Calu3 (cell line): Measurements from ENCODE around the gene TBX20. TPM values are rescaled to one million over a fixed set of nuclear protein-coding genes. Genes with fewer than 3 reads are reported as not detected.

Source experiments
- BruUV-seq: library from RNA; stranded (reverse); fragments of 400-500 nt; replicated peaks from 2 replicates; lab custom pipeline; 2021; lab: Mats Ljungman, UMichigan
- CTCF ChIA-PET: fragments of 300-600 bp; sonication (Branson Sonifier 250); formaldehyde crosslinking; loops from one replicate; lab custom pipeline; 2022; ENCODE audit warnings: antibody characterized with exemption; lab: Charles Lee
- DNase-seq: peaks from one replicate; pipeline ENCODE4 v3.0.0; 2022
- H3K27ac Mint-ChIP-seq: one replicate; pipeline ENCODE4 v1.8.0; 2022; ENCODE audit warnings: mixed read lengths; ENCODE audit not compliant: unreplicated experiment
- H3K27me3 Mint-ChIP-seq: one replicate; pipeline ENCODE4 v1.8.0; 2022; ENCODE audit warnings: mixed read lengths; ENCODE audit not compliant: unreplicated experiment
- H3K36me3 Mint-ChIP-seq: one replicate; pipeline ENCODE4 v1.8.0; 2022; ENCODE audit warnings: mild to moderate bottlenecking, moderate library complexity, mixed read lengths; ENCODE audit not compliant: insufficient read depth, unreplicated experiment
- H3K4me1 Mint-ChIP-seq: one replicate; pipeline ENCODE4 v1.8.0; 2022; ENCODE audit warnings: mild to moderate bottlenecking, low read depth, mixed read lengths; ENCODE audit not compliant: unreplicated experiment
- H3K4me3 Mint-ChIP-seq: one replicate; pipeline ENCODE4 v1.8.0; 2022; ENCODE audit warnings: mild to moderate bottlenecking, low read depth, moderate library complexity, mixed read lengths; ENCODE audit not compliant: unreplicated experiment
- H3K9me3 Mint-ChIP-seq: one replicate; pipeline ENCODE4 v1.8.0; 2022; ENCODE audit warnings: low read depth, mixed read lengths; ENCODE audit not compliant: unreplicated experiment
- intact Hi-C: fragments of 100-400 bp; cut with micrococcal nuclease; formaldehyde crosslinking; loops from one replicate; pipeline ENCODE4 v1.10.0; 2022; ENCODE audit not compliant: unreplicated experiment
- total RNA-seq: library from RNA; stranded (reverse); gene quantifications from 2 replicates; pipeline ENCODE4 v1.2.3, GENCODE V29; 2022
- TF ChIP-seq, protein P1 (sequence below): fragments of 200-600 bp; IDR thresholded peaks from one replicate; pipeline ENCODE4 v1.8.0; 2022; ENCODE audit warnings: antibody characterized with exemption; ENCODE audit not compliant: unreplicated experiment

TBX20 gene
- total RNA-seq, 1 experiment from 2014 or later: 3.4 TPM

DNA sequence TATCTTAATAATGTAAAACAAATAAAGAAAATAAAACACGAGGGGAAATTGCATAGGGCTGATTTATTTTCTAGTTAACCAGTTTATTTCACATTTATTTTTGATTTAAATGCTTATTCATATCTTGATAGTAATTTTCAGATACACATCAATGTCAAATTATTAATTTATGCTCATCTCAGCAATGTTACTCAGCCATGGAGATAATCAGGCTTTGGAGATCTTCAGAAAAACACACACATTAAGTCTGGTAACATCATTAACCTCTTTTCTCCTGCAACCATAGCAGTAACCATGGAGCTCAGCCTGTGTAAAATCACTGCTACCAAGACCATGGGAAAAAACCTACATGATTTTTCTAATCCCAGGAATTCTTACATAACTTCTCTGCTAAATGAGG lies 31.9 kb upstream of the TBX20 start:
- TF ChIP-seq, protein P1, sequence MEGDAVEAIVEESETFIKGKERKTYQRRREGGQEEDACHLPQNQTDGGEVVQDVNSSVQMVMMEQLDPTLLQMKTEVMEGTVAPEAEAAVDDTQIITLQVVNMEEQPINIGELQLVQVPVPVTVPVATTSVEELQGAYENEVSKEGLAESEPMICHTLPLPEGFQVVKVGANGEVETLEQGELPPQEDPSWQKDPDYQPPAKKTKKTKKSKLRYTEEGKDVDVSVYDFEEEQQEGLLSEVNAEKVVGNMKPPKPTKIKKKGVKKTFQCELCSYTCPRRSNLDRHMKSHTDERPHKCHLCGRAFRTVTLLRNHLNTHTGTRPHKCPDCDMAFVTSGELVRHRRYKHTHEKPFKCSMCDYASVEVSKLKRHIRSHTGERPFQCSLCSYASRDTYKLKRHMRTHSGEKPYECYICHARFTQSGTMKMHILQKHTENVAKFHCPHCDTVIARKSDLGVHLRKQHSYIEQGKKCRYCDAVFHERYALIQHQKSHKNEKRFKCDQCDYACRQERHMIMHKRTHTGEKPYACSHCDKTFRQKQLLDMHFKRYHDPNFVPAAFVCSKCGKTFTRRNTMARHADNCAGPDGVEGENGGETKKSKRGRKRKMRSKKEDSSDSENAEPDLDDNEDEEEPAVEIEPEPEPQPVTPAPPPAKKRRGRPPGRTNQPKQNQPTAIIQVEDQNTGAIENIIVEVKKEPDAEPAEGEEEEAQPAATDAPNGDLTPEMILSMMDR: no peak
- no TSS peak for BruUV-seq
- H3K4me3 Mint-ChIP-seq: no peak overlapping the region
- no peak for DNase-seq
- CTCF ChIA-PET: no interaction called here
- peaks cover 63% of the 10 kb centered on the region for H3K27me3 Mint-ChIP-seq
- no peaks in the 10 kb centered on the region for H3K36me3 Mint-ChIP-seq
- no peaks in the 10 kb centered on the region for H3K4me1 Mint-ChIP-seq
- intact Hi-C loops: no loop called here
- H3K9me3 Mint-ChIP-seq: no peaks in the 10 kb centered on the region
- H3K27ac Mint-ChIP-seq: no peak overlapping the region

DNA sequence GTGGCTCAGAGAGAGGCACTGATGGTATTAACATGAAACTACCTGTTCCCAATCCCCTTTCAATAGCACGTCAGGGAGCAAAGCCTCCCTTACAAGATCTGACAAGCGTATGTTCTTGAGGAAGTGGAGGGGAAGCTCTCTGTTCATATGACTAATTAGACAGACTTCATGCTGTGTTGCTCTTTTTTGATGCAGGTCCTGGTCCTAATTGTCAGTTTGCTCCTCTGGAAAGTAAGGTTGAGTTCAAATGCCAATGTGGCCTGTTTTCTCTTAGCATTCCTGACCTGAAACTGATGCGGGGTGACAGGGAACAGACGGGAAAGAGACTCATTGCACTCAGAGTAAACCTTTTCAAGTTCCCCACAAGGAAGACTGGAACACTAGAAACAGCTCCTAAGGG lies 27.0 kb upstream of the TBX20 start:
- H3K9me3 Mint-ChIP-seq: no peaks in the 10 kb centered on the region
- CTCF ChIA-PET: interaction anchor here (0.8 kb wide), 1 partner anchor 239 kb away, joined by 4 read pairs; no protein-coding TSS in a partner anchor
- H3K36me3 Mint-ChIP-seq: no peaks in the 10 kb centered on the region
- H3K27ac Mint-ChIP-seq: no peak overlapping the region
- no peak for DNase-seq
- intact Hi-C loops: no loop called here
- no TSS peak for BruUV-seq
- H3K27me3 Mint-ChIP-seq: peaks cover 75% of the 10 kb centered on the region
- H3K4me1 Mint-ChIP-seq: no peaks in the 10 kb centered on the region
- H3K4me3 Mint-ChIP-seq: no peak overlapping the region
- TF ChIP-seq, protein P1: no peak

DNA sequence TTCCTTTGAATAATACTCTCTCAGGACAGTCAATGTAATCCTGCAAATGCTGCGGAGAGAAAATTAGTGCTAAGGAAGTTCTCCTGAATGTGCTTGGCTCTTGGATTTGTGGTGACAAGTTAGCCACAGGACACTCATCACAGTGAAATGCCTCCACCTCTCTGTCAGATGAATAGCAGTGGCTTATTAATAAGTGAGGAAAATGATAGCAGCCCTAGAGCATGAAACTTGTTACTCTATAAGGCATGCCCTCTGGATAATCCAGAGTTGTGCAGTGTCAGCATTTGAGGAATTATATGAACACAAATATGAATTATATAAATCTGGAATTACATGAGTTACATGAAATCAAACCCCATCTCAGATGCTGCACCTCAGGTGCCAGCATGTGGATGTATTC lies 23.5 kb upstream of the TBX20 start:
- Mint-ChIP-seq H3K27me3 (peaks cover 70% of the 10 kb centered on the region), H3K4me1 (no peaks in the 10 kb centered on the region), H3K27ac (no peak overlapping the region), H3K36me3 (no peaks in the 10 kb centered on the region), H3K9me3 (no peaks in the 10 kb centered on the region), H3K4me3 (no peak overlapping the region)
- CTCF ChIA-PET: no interaction called here
- TF ChIP-seq, protein P1: no peak
- intact Hi-C loops: no loop called here
- DNase-seq: no peak
- BruUV-seq: no TSS peak

DNA sequence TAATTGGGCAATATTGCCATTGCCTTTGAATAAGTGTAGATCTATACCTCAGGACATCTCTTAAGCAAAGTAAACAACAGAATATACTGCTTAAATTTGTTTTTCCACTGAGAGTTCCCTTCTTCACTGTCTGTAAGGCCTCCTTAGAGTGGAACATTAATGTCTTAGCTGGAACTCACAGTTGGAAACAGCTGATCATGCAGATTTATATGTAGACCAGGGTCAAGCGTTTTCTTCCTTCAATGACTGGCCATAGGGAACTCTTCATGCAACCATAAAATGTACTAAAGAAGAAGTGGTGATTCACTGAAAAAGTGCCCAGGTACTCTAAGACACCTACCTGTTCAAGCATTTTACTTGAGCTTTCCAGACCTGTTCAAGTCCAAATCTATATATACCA lies 18.3 kb upstream of the TBX20 start:
- no peak overlapping the region for H3K27ac Mint-ChIP-seq
- peaks cover 34% of the 10 kb centered on the region for H3K27me3 Mint-ChIP-seq
- no peak for DNase-seq
- intact Hi-C loops: no loop called here
- no peak overlapping the region for H3K4me3 Mint-ChIP-seq
- H3K36me3 Mint-ChIP-seq: no peaks in the 10 kb centered on the region
- no peaks in the 10 kb centered on the region for H3K9me3 Mint-ChIP-seq
- no TSS peak for BruUV-seq
- CTCF ChIA-PET: no interaction called here
- no peaks in the 10 kb centered on the region for H3K4me1 Mint-ChIP-seq
- TF ChIP-seq, protein P1: no peak
